C4-2B (cell line): Measurements from ENCODE around the gene PRPF19.

ENCODE experiments used
- H3K27ac ChIP-seq: fragments of 450-650 bp; 2 replicates; pipeline ENCODE4 v1.5.1; 2017
- CTCF ChIP-seq: fragments of 450-650 bp; conservative IDR thresholded peaks from 2 replicates; pipeline ENCODE4 v1.5.1; 2017; ENCODE audit warnings: mild to moderate bottlenecking
- ZFX ChIP-seq: fragments of 450-650 bp; IDR thresholded peaks from 2 replicates; pipeline ENCODE4 v1.6.1; 2017

Gene PRPF19

GRCh38 chr11:60900673-60901404 is 5.5 kb downstream of the PRPF19 start:
- no peak overlapping the region for H3K27ac ChIP-seq
- TF ChIP-seq ZFX (no peak), CTCF (no peak)

DNA sequence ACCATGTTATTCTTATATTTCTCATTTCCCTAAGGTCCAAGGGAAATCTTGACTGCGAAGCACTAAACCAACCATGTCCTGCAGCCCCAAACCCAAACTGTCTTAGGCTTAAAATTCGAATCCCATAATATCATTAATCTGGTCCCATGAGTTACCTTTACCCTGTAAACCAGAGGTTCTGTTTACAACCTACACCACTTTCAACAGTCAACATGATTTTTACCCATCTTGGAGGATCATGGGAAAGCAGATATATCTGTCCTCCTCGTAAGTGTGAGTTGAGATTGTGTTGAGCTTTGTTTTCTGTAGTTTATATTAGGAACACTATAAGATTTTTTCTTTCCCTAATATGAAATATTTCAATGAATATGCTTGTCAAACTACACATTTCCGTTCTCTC is 6.4 kb downstream of the PRPF19 start:
- TF ChIP-seq CTCF: no peak
- TF ChIP-seq ZFX: no peak

DNA sequence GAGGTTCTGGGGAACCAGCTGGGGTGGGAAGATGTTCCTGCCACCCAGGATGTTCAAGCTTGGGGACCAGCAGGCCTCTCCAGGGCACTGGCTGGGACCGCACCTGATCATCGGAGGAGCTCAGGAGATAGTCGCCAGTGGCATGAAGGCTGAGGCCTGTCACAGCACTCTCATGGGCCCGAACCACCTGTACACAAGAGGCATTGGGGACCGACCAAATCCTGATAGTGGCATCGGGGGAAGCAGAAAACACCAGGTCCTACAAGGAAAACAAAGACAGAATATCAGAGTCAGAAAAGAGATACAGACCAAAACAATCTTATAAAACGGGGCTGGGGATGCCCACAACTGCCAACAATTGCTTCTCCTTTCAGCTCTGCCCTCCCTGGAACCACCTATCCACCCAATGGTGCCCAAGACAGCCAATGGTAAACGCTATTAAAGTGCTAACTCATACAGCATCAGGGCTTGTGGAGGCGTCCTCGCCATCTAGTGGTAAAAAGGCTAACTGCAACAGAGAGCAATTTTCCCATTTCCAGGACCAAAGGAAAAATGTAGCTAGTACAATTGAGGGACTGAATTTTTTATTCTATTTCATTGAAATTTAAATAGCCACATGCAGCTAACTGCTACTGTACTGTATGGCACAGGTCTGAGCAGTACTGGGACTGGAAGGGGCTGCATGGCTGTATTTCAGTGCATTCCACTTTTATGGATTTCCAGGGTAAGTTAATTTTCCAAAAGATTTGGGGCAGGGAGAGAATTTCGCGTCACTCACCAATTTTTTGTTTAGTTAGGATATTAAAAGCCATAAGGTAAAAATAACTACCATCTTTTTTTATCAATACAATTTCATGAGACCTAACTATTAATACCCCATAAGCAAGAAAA is 7.1 kb downstream of the PRPF19 start:
- TF ChIP-seq ZFX: no peak
- TF ChIP-seq CTCF: peak; percentile 97
- no peak overlapping the region for H3K27ac ChIP-seq

More for the DNA sequence above, 6.4 kb downstream of the PRPF19 start:
- no peak overlapping the region for H3K27ac ChIP-seq

- TF ChIP-seq CTCF (no peak), ZFX (no peak)
- H3K27ac ChIP-seq: no peak overlapping the region
Measured at GRCh38 chr11:60897496-60897895, 8.9 kb downstream of the PRPF19 start.

DNA sequence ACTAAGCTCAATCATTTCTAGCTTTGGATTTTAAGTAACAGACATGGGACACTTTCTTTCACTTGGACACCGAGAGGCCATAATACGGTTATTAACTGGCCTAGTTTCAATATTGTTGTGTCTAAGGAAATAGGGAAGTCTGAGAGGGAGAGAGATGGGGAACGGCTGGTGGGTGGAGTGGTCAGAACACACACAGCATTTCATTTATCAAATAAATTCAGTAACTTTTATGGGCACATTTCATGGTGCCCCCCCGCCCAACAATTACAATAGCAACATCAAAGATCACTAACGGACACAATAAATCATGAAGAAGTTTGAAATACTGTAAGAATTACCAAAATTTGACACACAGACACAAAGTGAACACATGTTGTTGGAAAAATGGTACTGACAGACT is 10.7 kb downstream of the PRPF19 start:
- no peak for TF ChIP-seq ZFX
- no peak for TF ChIP-seq CTCF

DNA sequence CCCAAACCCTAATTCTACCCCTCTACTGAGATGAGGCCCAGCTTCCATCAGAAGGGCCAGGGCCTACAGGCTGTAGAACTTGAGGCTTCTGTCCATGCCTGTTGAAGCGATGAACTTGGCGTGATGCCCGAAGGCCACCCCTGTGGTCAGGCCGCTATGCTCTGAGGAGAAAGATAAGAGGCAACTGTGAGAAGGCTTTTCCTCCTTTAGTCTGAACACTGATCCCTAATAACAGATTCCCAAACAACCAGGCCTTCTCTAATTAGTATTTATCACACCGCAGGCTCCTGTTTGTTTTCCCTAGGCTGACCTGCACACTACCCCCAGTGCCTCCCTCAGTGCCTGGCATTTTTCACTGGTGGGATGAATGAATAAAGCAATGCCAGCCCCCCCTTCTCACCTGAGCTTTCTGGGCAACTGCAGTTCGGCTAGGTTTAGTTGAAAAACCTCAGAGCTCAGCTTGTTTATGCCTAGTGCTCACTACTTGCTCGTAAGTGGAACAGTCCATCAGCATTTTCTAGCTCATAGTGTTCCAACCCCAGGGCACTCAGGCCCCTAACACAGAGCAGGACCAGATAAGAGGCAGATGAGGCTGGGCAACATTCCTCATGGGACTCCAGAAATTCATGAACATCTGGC is 15.2 kb downstream of the PRPF19 start:
- H3K27ac ChIP-seq: peak overlapping the region; percentile 64
- TF ChIP-seq ZFX (no peak), CTCF (no peak)

More for the DNA sequence above, 10.7 kb downstream of the PRPF19 start:
- no peak overlapping the region for H3K27ac ChIP-seq
